H1 (cell line): Measurements from ENCODE around the gene C5orf15. TPM values are rescaled to one million over a fixed set of nuclear protein-coding genes. Genes with fewer than 3 reads are reported as not detected.

Experiments
- CTCF ChIA-PET: fragments of 300-600 bp; sonication (Branson Sonifier 250); formaldehyde crosslinking; loops from one replicate; lab custom pipeline; 2021; ENCODE audit not compliant: partially characterized antibody; lab: Charles Lee
- POLR2A ChIA-PET: fragments of 300-600 bp; sonication (Branson Sonifier 250); formaldehyde crosslinking; loops from one replicate; lab custom pipeline; 2021; ENCODE audit warnings: inconsistent platforms; ENCODE audit not compliant: partially characterized antibody; lab: Charles Lee
- DNase-seq, 2 experiments: peaks; one replicate each; pipeline versions ENCODE4 v3.0.0 to v3.0.0-alpha.2; 2010 to 2022; ENCODE audit warnings: low spot score in 2 of 2, low read depth in 1 of 2, mixed read lengths in 1 of 2
- FAIRE-seq: peaks from 2 replicates; lab custom pipeline; 2011; peaks lifted over from hg19 to GRCh38; lab: Jason Lieb, UNC
- H2AFZ ChIP-seq: 2 replicates; pipeline ENCODE4 v1.8.1; 2012; ENCODE audit warnings: low read length, inconsistent platforms
- H2AK5ac ChIP-seq: 2 replicates; pipeline ENCODE4 v1.6.1; 2013; ENCODE audit warnings: low read depth, low read length
- H2BK120ac ChIP-seq: replicated peaks from 2 replicates; pipeline ENCODE3; 2013; ENCODE audit warnings: low read depth, low read length, inconsistent platforms
- H2BK12ac ChIP-seq: 2 replicates; pipeline ENCODE4 v1.6.1; 2013; ENCODE audit warnings: low read depth, low read length
- H2BK15ac ChIP-seq: 2 replicates; pipeline ENCODE4 v1.6.1; 2013; ENCODE audit warnings: low read length
- H2BK20ac ChIP-seq: 2 replicates; pipeline ENCODE4 v1.6.1; 2013; ENCODE audit warnings: low read length
- H2BK5ac ChIP-seq: 2 replicates; pipeline ENCODE4 v1.6.1; 2013; ENCODE audit warnings: low read depth, low read length
- H3K14ac ChIP-seq: 2 replicates; pipeline ENCODE4 v1.6.1; 2013; ENCODE audit warnings: inconsistent platforms; ENCODE audit not compliant: insufficient read length
- H3K18ac ChIP-seq: 2 replicates; pipeline ENCODE4 v1.6.1; 2013; ENCODE audit warnings: low read length; ENCODE audit errors: extremely low read depth
- H3K23ac ChIP-seq: 2 replicates; pipeline ENCODE4 v1.6.1; 2013; ENCODE audit warnings: inconsistent platforms; ENCODE audit not compliant: insufficient read length
- H3K23me2 ChIP-seq: 2 replicates; pipeline ENCODE4 v1.6.1; 2013; ENCODE audit warnings: low read depth, low read length
- H3K27ac ChIP-seq: 2 replicates; pipeline ENCODE4 v1.6.1; 2011; ENCODE audit warnings: low read depth, low read length, inconsistent platforms
- H3K27me3 ChIP-seq, 4 experiments: replicated peaks in 1 of 4; 1 replicate in 1 of 4; 2 replicates in 3 of 4; pipeline versions ENCODE4 v1.6.1 to v1.8.1; 2011 to 2013; ENCODE audit warnings: low read length in 3 of 4, mild to moderate bottlenecking in 3 of 4, inconsistent platforms in 2 of 4, mixed read lengths in 2 of 4, moderate library complexity in 1 of 4; ENCODE audit not compliant: control insufficient read depth in 3 of 4, insufficient read depth in 3 of 4; ENCODE audit errors: extremely low read depth in 1 of 4
- H3K36me3 ChIP-seq, 4 experiments: 2 replicates each; pipeline versions ENCODE4 v1.6.1 to v1.8.1; 2011 to 2013; ENCODE audit warnings: mild to moderate bottlenecking in 4 of 4, low read length in 3 of 4, moderate library complexity in 2 of 4, control low read depth in 1 of 4, inconsistent platforms in 1 of 4; ENCODE audit not compliant: insufficient read depth in 4 of 4, control insufficient read depth in 2 of 4
- H3K4ac ChIP-seq: replicated peaks from 2 replicates; pipeline ENCODE3; 2013; ENCODE audit warnings: low read length, low read depth, mixed read lengths, inconsistent platforms; ENCODE audit not compliant: insufficient read length
- H3K4me1 ChIP-seq, 4 experiments: replicated peaks in 1 of 4; 1 replicate in 1 of 4; 2 replicates in 3 of 4; pipeline versions ENCODE4 v1.6.1 to v1.8.1; 2011 to 2013; ENCODE audit warnings: low read length in 3 of 4, inconsistent platforms in 2 of 4, mixed read lengths in 1 of 4; ENCODE audit not compliant: insufficient read depth in 4 of 4, control insufficient read depth in 3 of 4
- H3K4me2 ChIP-seq, 2 experiments: 2 replicates each; pipeline versions ENCODE4 v1.6.1 to v1.8.1; 2011 to 2013; ENCODE audit warnings: low read depth in 2 of 2, low read length in 2 of 2, control low read depth in 1 of 2, inconsistent platforms in 1 of 2, mild to moderate bottlenecking in 1 of 2; ENCODE audit not compliant: insufficient read depth in 1 of 2
- H3K4me3 ChIP-seq, 4 experiments: fragments of 200-600, 300-600 bp in 1 of 4; sonication (generic), shearing (Covaris generic), sonication (Bioruptor Twin) in 1 of 4; 2 replicates each; pipeline versions ENCODE4 v1.5.1 to v1.8.1; 2011 to 2016; ENCODE audit warnings: low read length in 4 of 4, low read depth in 3 of 4, control low read depth in 2 of 4, inconsistent platforms in 2 of 4, mild to moderate bottlenecking in 2 of 4, mixed read lengths in 1 of 4, moderate library complexity in 1 of 4; ENCODE audit not compliant: insufficient read depth in 2 of 4; ENCODE audit errors: extremely low read depth in 1 of 4
- H3K56ac ChIP-seq: replicated peaks from 2 replicates; pipeline ENCODE3; 2013; ENCODE audit warnings: low read depth, mild to moderate bottlenecking, mixed read lengths, low read length, inconsistent platforms; ENCODE audit not compliant: insufficient read length
- H3K79me1 ChIP-seq: 2 replicates; pipeline ENCODE4 v1.6.1; 2013; ENCODE audit warnings: low read depth, low read length, control low read depth
- H3K79me2 ChIP-seq, 2 experiments: 2 replicates each; pipeline versions ENCODE4 v1.6.1 to v1.8.1; 2012 to 2013; ENCODE audit warnings: low read length in 2 of 2, mild to moderate bottlenecking in 2 of 2, inconsistent platforms in 1 of 2; ENCODE audit not compliant: insufficient read depth in 2 of 2, control insufficient read depth in 1 of 2
- H3K9ac ChIP-seq, 4 experiments: replicated peaks in 1 of 4; 1 replicate in 1 of 4; 2 replicates in 3 of 4; pipeline versions ENCODE4 v1.6.1 to v1.8.1; 2011 to 2013; ENCODE audit warnings: low read depth in 3 of 4, low read length in 3 of 4, control low read depth in 2 of 4, mild to moderate bottlenecking in 2 of 4, moderate library complexity in 2 of 4, inconsistent platforms in 1 of 4; ENCODE audit errors: extremely low read depth in 1 of 4
- H3K9me3 ChIP-seq, 2 experiments: 2 replicates each; pipeline versions ENCODE4 v1.6.1 to v1.8.1; 2012 to 2013; ENCODE audit warnings: mild to moderate bottlenecking in 2 of 2, moderate library complexity in 2 of 2, control low read depth in 1 of 2, inconsistent platforms in 1 of 2, low read depth in 1 of 2, low read length in 1 of 2, mixed read lengths in 1 of 2; ENCODE audit not compliant: insufficient read depth in 2 of 2
- H4K20me1 ChIP-seq, 2 experiments: replicated peaks in 1 of 2; 2 replicates each; pipeline versions ENCODE3 to v1.8.1; 2011 to 2013; ENCODE audit warnings: inconsistent platforms in 2 of 2, low read length in 2 of 2, mild to moderate bottlenecking in 1 of 2; ENCODE audit not compliant: insufficient read depth in 2 of 2, control insufficient read depth in 1 of 2
- H4K5ac ChIP-seq: 2 replicates; pipeline ENCODE4 v1.6.1; 2013; ENCODE audit warnings: low read length, low read depth, mixed read lengths, inconsistent platforms; ENCODE audit not compliant: insufficient read length
- H4K8ac ChIP-seq: 2 replicates; pipeline ENCODE4 v1.8.0; 2013; ENCODE audit warnings: mild to moderate bottlenecking, moderate library complexity, low read length, inconsistent platforms; ENCODE audit not compliant: insufficient read depth; ENCODE audit errors: extremely low read depth
- H4K91ac ChIP-seq: replicated peaks from 2 replicates; pipeline ENCODE3; 2013; ENCODE audit warnings: low read length, mixed read lengths, inconsistent platforms; ENCODE audit not compliant: insufficient read length
- ASH2L ChIP-seq: fragments of 200-600, 300-600 bp; sonication (generic); IDR thresholded peaks from one replicate; pipeline ENCODE4 v1.7.1; 2017; ENCODE audit warnings: low read length
- ATF3 ChIP-seq: IDR thresholded peaks from 2 replicates; pipeline ENCODE4 v1.6.1; 2011; ENCODE audit warnings: low read depth, mild to moderate bottlenecking, low read length; ENCODE audit not compliant: insufficient read depth
- BACH1 ChIP-seq: IDR thresholded peaks from 2 replicates; pipeline ENCODE4 v1.6.1; 2012; ENCODE audit warnings: low read length, improper control_type of control experiment
- EZH2 ChIP-seq: fragments of 200-600 bp; sonication (generic); IDR thresholded peaks from 2 replicates; pipeline ENCODE4 v1.7.1; 2012; ENCODE audit warnings: low read depth, mild to moderate bottlenecking, moderate library complexity, low read length, inconsistent platforms; ENCODE audit not compliant: severe bottlenecking
- KDM4A ChIP-seq: IDR thresholded peaks from one replicate; pipeline ENCODE4 v1.7.1; 2012; ENCODE audit warnings: low read depth, mild to moderate bottlenecking, moderate library complexity, low read length, inconsistent platforms; ENCODE audit not compliant: severe bottlenecking
- MAFK ChIP-seq: IDR thresholded peaks from 2 replicates; pipeline ENCODE4 v1.6.1; 2012; ENCODE audit warnings: low read depth, mild to moderate bottlenecking, improper control_type of control experiment, low read length
- SIN3A ChIP-seq, 2 experiments: IDR thresholded peaks in 1 of 2; conservative IDR thresholded peaks in 1 of 2; 2 replicates each; pipeline ENCODE4 v1.6.1; 2011 to 2012; ENCODE audit warnings: low read length in 2 of 2, improper control_type of control experiment in 1 of 2, low read depth in 1 of 2, mild to moderate bottlenecking in 1 of 2
- SP1 ChIP-seq: IDR thresholded peaks from 2 replicates; pipeline ENCODE4 v1.6.1; 2011; ENCODE audit warnings: low read depth, low read length
- TAF1 ChIP-seq: IDR thresholded peaks from 2 replicates; pipeline ENCODE4 v1.6.1; 2011; ENCODE audit warnings: mild to moderate bottlenecking, low read depth, low read length
- TBP ChIP-seq: IDR thresholded peaks from 2 replicates; pipeline ENCODE4 v1.6.1; 2011; ENCODE audit warnings: low read depth, low read length, improper control_type of control experiment
- WGBS, 2 experiments: shearing (Covaris generic) in 1 of 2; methylation state at CpG; one replicate each; pipeline versions ENCODE4 v1.1.6 to v1.1.7; 2013 to 2015; ENCODE audit warnings: low lambda C conversion rate in 2 of 2, mixed read lengths in 2 of 2, inconsistent platforms in 1 of 2, low coverage in 1 of 2, missing lambda C conversion rate in 1 of 2; ENCODE audit not compliant: insufficient replicate concordance in 2 of 2, insufficient coverage in 1 of 2, insufficient read length in 1 of 2; ENCODE audit errors: extremely low coverage in 1 of 2, missing lambda C conversion rate in 1 of 2; 5-methylcytosine and 5-hydroxymethylcytosine counted together
- polyA plus RNA-seq, 7 experiments: library from polyadenylated mRNA; depleted of rRNA in 3 of 7; stranded (reverse) in 5 of 7; unstranded in 2 of 7; fragments of >200 nt in 5 of 7; fragments of 200-250 nt in 2 of 7; gene quantifications; 1 replicate in 5 of 7; 2 replicates in 1 of 7; 4 replicates in 1 of 7; pipeline versions ENCODE4 v1.2.1 to v1.2.3, GENCODE V29; 2011 to 2013; ENCODE audit warnings: missing spikeins in 2 of 7, mixed read lengths in 2 of 7
- total RNA-seq: library from RNA; stranded (reverse); fragmentation: NEBNext Ultra II Directional; extraction: Animal tissue kit (Norgen Biotek cat#: 25700); gene quantifications from 2 replicates; pipeline ENCODE4 v1.2.1, GENCODE V29; 2021

The C5orf15 gene
- total and polyA plus RNA-seq, 2 of the 8 experiments (the other 6 are each of a cell fraction or from before 2014, with no cell fraction given): 31.7 to 39.3 TPM

- CTCF ChIA-PET: interaction anchor here (0.8 to 1.5 kb wide), 4 partner anchors 8 to 107 kb away, joined by 3 to 5 read pairs (median 4); no protein-coding TSS in a partner anchor
- no peaks in the 10 kb centered on the region for H3K9me3 ChIP-seq
- no peak for FAIRE-seq
- peak within 1 kb of the TSS; percentile 84 for H2BK12ac ChIP-seq
- H3K18ac ChIP-seq: peak within 1 kb of the TSS; percentile 90
- H3K27me3 ChIP-seq: no peaks in the 10 kb centered on the region
- H2BK15ac ChIP-seq: 0 out of 2 replicates have a peak within 1 kb of the TSS, but pooled peaks have one; percentile 46
- POLR2A ChIA-PET: interaction anchor here (0.8 to 2.6 kb wide), 12 partner anchors 9 to 885 kb away, joined by 3 to 10 read pairs (median 4); no protein-coding TSS in a partner anchor
- peak in 1 of 2 experiments; percentile 82 for DNase-seq
- peaks cover 6 to 30% (median 14%) of the 10 kb centered on the region in 4 experiments for H3K4me1 ChIP-seq
- no peak within 1 kb of the TSS for H3K23ac ChIP-seq
- peak within 1 kb of the TSS; percentile 67 for H3K56ac ChIP-seq
- H3K4me3 ChIP-seq: peak within 1 kb of the TSS; percentile 52 to 90 (median 66)
- peak within 1 kb of the TSS; percentile 93 for H4K91ac ChIP-seq
- 0 out of 2 replicates have a peak, but pooled peaks cover 6% of the 10 kb centered on the region for H3K79me1 ChIP-seq
- H3K4me2 ChIP-seq: peak within 1 kb of the TSS; percentile 88 to 91
- H3K4ac ChIP-seq: peak within 1 kb of the TSS; percentile 92
- no peak within 1 kb of the TSS for H2BK20ac ChIP-seq
- WGBS, 2 experiments: 1% methylated on average over 61 of the region's 96 CpGs; no CpG with 5 or more reads in 1 of the 2 experiments
- no peak within 1 kb of the TSS for H3K14ac ChIP-seq
- H3K9ac ChIP-seq: peak within 1 kb of the TSS; percentile 84 to 98 (median 86)
- H4K8ac ChIP-seq: peak within 1 kb of the TSS; percentile 96
- 0 out of 2 replicates have a peak within 1 kb of the TSS, but pooled peaks have one; percentile 29 for H2AFZ ChIP-seq
- H2BK120ac ChIP-seq: peak within 1 kb of the TSS; percentile 82
- peak within 1 kb of the TSS; percentile 75; the same call in 1 of the 2 replicates for H2AK5ac ChIP-seq
- peaks cover 20 to 27% of the 10 kb centered on the region in 2 experiments for H4K20me1 ChIP-seq
- peak within 1 kb of the TSS; percentile 93; the same call in 1 of the 2 replicates for H2BK5ac ChIP-seq
- H3K23me2 ChIP-seq: peaks cover 16% of the 10 kb centered on the region
- H3K79me2 ChIP-seq: peaks cover 42 to 44% of the 10 kb centered on the region in 2 experiments
- no peaks in the 10 kb centered on the region; a peak in 1 of 8 replicates for H3K36me3 ChIP-seq
- H4K5ac ChIP-seq: peak within 1 kb of the TSS; percentile 92
- peak within 1 kb of the TSS; percentile 84; the same call in 1 of the 2 replicates for H3K27ac ChIP-seq
- TF ChIP-seq TBP (peak; percentile 68; the same call in 1 of the 2 replicates), TAF1 (no peak; the same call in none of the 2 replicates), ASH2L (peak; percentile 50), SP1 (no peak), KDM4A (peak; percentile 65), MAFK (no peak), SIN3A (conservative IDR thresholded peaks at IDR 0.05 in 1 of 2, IDR thresholded peaks at IDR 0.05 in 1 of 2; ENCODE audit: low read depth in 1 of 2, low read length in 2 of 2) (peak in 1 of 2 experiments; percentile 59; a peak in 2 of 4 replicates), BACH1 (0 out of 2 replicates have a peak, but pooled peaks have one; percentile 8), EZH2 (peak; percentile 6), ATF3 (no peak)
Measured at GRCh38 chr5:134004626-134005416, 36.4 kb upstream of the C5orf15 start, which contains the start of gene VDAC1. TSS of gene VDAC1 (minus strand) at chr5:134004975. CDS start at chr5:133993012, 11,963 bp downstream.
